Measurements from ENCODE around the gene GNB1L.
"Not testable (repeated sequence)": the region's sequence is repeated elsewhere in the genome, so short reads cannot be mapped to it uniquely, and the experiment has no call there.

Gene GNB1L

DNA sequence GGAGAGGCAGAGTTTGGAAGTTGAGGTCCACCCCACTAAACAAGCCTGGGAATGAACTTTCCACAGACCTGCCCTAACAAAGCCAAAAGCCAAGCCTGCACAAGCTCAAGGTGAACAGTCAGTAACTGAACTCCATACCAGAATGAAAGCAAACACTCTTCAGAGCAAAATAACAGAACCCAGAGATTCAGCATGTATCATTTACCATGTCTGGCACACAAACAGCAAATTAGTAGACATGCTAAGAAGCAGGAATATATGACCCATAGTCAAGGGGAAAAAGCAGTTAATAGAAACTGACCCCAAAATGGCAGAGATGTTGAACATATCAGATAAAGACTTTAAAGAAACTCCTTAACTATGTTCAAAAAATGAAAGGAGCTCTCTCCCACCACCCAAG lies 62.8 kb downstream of the GNB1L start:
- DNase-seq: no peak

DNA sequence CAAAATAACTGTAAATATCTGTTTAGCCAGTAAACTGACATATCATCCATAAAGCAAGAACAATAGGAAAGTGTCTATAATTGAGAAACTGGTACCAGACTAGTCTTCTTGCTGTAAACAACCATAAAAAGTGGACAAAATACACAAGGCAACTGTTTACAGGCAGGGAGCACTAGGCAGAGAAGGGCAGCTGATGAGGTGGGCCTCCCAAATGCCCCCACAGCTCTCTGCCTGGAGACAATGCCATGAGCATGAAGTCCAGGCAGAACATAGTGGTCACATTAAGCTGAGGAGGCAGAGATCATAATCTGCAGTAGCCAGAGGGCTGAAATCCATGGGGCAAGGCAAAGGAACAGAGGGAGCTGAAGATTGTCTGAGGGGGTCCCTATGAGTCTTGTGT lies 63.4 kb downstream of the GNB1L start:
- DNase-seq: no peak

DNA sequence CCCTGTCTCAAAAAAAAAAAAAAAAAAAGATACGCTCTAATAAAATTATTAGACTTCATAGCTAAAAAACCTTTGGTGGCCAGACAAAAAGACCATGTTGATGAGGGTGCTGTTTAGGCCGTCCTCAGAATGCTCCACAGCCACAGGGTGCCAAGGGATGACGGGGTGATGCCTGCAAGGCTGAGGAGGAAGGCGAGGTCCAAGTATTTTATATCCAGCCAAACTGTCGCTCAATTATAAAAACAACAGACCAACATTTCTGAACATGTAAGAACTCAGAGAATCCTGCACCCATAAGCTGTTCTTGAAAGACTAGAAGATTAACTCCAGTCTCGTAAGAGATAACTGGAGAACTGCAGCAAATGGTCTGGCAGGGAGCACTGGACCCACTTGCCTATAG lies 64.8 kb downstream of the GNB1L start:
- DNase-seq: no peak

DNA sequence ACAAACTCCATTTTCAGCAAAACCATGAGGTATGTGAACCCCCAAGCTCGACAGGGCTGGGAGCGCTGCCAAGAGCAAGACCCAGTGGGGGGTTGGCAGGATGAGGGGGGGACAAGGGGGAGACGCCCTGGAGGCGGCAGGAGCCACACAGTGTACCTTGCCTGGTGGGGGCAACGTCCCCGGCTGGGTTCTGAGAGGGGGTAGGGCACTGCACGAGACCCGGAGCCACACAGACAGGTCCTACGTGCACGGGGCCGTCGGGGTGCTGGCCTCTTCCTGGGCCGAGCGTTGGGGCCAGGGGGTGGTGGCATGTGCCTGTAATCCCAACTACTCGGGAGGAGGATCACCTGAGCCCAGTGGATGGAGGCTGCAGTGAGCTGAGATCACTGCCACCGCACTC lies 65.3 kb downstream of the GNB1L start:
- no peak for DNase-seq

DNA sequence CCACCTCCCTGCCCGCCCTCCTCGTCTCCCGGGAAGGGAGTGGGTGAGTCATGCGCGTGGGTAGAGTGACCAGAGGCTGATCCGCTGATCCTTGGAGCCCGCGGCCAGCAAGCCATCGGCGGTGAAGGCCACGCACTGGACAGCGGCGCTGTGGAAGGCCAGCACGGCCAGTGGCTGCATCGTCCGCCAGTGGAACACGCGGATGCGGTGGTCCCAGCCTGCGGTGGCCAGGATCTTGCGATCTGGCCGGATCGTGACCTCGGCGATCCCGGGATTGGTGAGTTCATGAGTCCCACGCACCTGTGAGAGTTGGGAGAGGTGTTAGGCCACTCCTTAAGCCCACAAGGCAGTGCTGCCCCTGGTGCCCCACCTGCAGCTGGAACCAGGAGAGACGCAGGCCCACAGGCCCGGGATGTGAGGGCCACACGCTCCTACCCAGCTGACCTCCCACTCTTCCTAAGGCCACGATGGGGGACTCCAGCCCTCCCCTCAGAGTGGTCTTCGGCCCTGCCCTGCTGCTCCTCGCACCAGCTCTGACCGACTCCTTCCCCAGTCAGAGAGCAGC lies 65.9 kb downstream of the GNB1L start:
- DNase-seq: no peak

DNA sequence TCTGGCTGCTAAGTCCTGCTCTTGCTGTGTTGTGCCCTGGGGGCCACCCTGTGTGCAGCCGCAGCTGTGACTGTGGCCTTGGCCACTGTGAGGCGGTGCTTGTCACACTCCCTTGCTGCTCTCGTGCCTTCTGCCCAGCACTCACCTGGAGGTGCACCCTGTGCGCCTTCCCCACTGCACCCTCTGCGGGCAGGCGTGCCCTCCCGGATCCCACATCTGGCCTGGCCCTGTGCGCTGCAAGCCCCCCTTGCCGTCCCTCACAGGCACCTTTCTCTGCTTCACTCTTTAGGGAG lies 66.9 kb downstream of the GNB1L start:
- DNase-seq: no peak

DNA sequence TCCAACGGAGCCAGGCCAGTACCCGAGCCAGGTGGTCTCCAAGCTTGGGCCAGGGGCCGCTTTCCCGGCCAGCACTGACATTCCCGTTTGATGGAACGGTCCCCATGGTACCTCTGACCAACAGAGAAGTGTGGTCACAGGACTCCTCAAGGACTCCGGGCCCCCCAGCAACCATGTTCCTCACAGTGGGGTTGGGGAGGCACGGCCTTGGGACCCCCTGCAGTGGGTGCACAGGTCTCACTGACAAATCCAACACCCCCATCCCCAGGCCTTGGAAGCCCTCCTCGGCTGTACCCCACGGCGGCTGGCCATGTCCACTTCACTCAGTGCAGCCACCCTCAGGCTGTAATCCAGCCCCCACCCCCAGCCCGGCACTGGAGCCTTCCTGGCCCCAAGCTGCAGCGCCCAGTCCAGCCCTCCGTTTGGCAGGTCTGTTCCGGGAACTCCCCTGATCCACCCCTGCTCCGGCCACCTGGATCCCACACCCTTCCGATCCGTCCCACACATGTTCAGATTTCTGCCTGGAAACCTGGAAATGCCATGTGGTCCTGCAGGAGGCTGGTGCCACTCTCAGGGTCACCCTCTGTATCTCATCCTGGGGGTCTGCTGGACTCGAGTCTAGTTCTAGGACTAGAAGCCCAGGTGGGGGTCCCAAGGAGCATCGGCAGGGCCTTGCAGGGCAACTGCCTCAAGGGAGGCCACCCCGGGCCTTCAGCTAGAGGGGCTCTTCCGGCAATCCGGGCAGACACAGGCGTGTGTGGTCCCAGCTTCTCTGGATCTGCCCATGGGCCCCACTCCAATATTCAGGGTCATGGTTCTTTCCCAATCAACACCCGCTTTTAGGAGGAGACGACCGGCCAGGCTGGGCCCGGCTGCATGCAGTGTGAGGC lies 67.5 kb downstream of the GNB1L start:
- DNase-seq: no peak

DNA sequence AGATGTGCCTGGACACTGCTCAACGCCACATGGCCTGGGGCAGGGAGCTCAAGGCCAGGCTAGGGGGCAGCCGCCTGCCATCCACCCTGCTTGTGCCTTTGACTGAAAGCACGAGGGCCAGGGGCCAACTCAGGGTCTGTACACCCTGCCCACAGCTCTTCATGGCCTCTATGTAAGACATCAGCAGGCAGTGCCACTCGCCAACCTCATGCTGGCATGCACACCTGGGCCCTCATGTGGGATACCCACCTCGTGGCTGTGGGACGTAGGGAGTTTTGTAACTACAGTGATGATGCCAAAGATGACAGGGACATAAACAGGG lies 68.4 kb downstream of the GNB1L start:
- DNase-seq: no peak

DNA sequence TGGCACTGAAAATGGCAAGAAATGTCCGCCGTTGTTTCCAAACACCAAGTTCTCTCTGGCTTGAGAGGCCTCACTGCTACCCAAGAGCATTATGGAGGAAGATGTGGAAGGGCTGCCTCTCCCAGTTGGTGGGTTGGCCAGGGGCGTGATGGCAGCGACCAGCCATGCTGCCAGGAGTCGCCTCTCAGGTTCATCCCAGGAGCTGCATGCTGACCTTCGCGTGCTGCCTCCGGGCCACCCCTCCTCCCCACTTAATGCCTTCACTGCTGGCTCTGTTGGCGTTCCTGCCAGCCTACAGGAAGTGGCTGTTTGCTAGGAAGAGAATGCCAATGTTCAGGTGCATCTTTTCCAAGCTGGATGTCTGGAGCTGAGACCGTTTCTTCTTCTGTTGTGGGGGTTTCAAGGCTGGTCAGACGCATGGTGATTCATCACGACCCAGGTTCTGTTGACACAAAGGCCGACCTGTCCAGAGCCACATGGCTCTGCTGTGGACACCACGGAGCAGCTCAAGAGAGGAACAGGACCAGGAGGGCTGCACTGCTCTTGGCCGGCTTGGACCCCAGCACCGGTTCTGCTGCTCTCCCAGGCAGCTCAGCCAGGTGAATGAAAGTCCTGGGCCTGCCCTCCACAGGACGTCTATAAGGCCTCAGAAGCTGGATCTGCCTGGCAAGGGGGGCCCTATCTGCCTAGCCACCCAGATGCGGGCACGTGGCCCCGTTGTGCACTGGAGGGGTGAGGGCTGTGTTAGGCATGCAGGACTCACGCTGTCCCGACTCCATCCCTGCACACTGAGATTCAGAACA lies 69.0 kb downstream of the GNB1L start:
- DNase-seq: no peak

DNA sequence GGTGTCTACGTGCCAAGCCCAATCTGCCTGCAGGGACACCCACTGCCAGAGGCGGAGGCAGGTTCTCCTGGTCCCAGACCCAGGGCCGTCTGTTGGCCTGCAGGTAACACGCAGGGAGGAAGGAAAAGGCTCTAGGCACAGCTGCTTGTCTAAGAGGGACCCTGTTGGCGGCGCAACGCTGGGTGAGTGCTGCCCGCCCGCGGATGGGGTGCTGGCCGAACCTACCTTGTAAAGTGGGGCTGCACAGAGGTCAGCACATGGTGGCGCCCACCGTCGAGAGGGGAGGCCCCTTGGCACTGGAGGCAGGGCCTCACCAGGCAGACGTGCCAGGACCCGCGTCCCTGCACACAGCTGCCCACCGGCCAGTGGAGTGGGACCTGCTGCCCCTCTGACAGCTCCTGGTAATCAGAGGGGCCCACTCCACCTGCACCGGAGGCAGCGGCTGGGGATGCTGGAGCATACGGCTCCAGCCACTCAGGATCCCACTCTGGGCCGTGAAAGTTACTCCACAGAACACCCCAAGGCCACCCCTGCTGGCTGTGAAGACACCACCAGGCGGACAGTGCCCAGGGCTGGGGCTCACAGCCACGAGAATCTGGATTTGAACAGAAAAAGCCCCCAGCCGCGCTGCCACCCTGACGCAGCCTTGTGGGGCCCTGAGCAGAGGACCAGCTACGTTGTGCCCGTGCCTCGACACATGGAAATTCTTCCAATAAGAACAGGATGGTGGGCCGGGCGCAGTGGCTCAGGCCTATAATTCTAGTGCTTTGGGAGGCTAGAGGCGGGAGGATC lies 70.1 kb downstream of the GNB1L start:
- no peak for DNase-seq

DNA sequence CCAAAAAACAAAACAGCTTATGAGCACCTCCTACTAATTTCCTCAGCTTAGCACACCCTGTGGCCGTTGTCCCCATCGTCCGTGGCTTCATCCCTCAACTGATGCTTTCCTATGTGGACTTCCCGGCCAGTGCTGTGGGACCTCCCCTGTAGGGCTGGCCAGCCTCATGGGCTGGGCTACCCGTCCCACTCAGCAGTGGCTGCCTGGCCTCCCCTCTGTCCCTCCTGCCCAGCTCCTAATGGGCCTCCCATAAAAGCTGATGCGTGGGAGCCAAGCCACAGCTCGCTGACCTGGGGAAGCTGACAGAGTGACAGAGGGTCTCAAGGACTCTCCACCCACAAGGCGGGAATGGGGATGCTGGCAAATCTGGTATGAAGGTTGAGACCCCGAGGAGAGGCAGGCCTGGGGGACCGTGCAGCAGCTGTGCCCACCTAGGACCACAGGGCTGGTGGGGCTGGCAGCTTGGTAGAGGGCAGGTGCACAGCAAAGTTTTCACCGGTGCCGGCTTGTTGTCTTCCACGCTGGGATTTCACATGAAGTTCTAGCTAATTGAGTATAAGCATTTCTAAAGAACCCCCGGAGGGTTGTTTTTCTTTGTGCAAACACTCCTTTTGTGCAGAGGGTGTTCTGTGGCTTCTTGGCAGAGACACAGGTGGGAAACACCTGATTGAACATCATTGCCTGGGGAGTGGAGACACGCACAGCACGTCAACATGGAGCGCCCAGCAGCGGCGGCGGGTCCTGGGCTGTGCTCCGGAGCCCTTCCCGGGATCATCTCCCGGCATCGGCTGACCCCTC lies 70.9 kb downstream of the GNB1L start:
- no peak for DNase-seq

DNA sequence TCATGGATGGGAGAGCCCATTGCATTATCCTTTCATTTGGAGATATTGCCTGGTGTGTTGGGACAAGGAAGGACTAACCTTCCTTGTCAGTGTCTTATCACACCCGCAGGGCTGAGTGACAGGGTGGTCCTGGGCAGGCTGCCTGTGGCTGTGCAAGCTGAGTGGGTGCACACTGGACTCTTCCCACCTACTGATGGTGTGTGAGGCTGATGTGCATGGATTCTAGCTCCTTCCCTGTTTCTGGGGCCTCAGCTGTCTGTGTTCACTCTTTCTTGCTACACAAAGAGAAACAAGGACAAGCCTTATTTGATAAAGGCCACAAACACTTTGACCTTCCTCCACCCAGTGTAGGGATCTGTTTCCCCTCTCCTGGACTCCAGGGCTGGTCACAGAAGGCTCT lies 72.1 kb downstream of the GNB1L start:
- no peak for DNase-seq

DNA sequence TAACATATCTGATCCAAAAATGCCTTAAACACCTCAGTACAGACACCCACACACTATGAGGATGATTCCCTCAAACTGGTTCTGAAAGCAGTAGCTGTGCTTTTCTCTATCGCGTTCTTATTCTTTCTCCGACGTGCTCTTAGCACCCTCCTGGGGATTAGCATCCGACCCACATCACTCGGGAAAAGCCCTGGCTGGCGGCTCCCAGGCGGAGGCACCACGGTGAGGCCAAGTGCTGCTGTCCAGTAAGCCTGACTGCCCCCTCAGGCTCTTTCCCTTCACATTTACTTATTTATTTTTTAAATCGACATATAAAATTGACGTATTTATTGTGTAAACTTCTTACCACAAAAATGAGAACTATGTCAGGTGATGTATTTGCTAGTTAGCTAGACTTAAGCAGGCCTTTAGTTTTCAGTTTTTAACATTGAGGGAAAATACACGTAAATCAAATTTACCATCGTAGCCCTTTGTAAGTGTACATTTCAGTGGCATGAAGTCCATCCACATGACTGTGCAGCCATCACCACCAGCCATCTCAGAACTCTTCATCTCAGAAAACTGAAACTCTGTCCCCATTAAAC lies 74.9 kb downstream of the GNB1L start:
- DNase-seq: no peak

DNA sequence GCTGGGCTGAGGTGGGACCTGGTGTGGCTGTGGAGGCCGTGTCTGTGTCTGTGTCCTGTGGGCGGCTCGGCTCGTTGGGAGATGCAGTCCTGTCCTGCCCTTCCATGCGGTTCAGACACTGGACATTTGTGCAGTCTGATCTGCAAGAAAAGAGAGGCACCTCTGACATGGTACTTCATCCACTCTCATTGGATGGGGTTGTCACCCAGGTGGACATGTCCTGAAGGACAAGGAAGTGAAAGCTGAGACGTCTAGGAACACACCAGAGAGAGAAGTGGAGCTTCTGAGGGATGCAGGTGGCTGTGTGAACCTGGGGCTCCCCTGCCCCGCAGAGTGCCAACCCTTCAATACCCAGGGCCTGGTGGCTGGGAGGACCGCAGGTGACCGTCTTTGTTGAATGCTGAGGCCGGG lies 75.7 kb downstream of the GNB1L start:
- no peak for DNase-seq

DNA sequence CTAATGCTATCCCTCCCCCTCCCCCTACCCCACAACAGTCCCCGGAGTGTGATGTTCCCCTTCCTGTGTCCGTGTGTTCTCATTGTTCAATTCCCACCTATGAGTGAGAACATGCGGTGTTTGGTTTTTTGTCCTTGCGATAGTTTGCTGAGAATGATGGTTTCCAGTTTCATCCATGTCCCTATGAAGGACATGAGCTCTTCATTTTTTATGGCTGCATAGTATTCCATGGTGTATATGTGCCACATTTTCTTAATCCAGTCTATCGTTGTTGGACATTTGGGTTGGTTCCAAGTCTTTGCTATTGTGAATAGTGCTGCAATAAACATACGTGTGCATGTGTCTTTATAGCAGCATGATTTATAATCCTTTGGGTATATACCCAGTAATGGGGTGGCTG lies 77.5 kb downstream of the GNB1L start:
- not testable (repeated sequence) for DNase-seq

DNA sequence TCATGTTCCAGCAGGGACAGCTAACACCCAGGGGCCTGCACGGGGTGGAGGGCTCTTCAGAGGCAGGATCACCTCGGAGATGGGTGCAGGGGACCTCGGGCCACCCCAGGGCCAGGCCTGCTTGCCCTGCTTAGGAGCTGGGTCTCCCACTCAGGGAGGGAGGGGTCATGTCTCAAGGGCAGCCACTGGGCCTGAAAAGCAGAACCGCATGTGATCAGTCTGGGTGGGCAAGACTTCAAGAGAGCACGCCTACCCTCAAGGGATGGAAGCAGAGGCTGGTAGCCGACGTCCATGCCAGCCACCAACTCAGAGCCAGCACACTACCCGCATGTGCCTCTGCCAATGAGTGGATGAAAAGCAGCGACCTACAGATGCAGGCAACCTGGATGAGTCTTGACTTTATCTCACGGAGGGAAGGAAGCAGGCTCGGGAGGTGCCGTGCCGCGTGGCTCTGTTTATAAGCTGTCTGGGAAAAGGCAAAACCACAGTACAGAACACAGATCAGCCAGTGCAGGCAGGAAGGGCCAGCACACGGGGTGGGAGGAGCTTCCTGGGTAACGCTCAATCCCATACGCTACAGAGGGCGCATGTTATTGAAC lies 78.1 kb downstream of the GNB1L start:
- no peak for DNase-seq

DNA sequence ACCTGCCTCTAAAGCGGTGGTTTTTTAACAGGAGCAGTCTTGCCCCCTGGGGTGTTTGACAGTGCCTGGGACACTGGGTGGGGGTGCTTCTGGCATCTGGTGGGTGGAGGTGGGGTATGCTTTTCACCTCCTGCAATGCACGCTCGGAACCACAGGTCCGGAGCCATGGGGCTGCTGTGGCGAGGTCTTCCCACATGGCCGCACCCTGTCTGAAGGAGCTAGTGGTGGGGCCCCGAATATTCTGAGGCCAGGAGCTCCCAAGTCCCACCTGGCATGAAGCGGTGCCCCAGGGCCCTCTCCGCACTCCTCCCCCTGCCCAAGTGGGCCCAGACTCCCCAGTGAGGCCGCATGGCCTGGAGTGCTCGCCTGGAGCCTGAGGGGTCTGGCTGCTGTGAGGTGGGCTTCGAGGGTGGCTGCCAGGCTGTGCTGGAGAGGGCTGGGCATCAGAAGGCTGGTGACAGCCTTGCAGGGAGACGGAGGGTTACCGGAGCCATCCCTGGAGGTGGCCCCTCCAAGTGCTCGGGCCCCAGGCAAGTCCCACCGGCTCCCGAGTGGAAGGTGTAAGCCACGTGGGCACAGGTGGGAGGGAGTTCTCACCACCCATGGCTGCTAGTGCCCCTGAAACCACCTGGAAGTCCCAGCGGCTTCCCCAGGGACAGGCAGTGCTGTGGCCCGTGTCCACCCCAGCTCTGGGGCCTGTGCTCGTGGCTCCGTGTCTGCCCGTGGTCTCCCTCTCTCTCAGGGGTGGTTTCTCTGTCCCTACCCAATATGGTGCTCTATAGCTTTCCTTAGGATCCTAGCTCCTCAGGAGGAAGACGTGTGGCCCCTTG lies 79.0 kb downstream of the GNB1L start:
- no peak for DNase-seq

DNA sequence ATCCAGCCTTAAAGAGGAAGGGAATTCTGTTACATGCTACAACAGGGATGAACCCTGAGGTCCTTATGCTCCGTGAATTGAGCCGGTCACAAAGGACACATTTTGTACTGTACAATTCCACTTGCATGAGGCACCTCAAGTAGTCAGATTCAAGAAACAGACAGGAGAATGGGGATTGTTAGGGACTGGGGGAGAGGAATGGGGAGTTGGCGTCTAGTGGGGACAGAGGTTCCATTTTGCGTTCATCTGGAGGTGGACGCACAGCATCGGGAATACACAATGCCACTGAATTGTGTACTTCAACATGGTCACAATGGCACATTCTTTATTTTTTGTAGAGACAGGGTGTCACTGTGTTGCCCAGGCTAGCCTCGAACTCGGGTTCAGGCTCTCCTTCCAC lies 80.0 kb downstream of the GNB1L start:
- DNase-seq: no peak

DNA sequence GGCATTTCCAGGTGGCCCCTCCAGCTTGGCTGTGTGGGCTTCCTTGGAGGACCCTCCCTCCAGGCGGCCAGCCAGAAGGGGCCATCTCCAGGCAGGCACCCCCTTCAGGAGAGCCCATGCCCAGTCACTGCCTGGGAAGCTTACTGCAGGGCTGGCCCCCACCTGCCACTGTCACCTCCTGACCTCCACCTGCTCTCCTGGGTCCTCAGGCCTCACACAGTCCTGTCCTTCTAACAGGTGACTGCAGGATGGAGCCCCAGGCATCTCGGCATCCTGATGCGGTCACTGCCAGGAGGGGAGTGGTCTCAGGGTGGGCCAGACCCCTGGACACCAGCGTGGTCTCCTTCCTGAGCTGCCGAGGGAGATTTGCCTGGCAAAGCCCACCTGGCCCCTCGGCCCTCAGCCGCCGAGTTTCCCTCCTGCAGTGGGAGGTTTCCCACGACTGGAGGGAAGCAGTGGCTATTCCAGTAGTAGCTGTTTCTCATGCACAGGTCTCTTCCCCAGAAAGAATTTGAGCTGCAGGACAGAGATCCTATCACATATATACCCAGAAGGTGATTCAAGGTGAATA lies 81.1 kb downstream of the GNB1L start:
- no peak for DNase-seq

DNA sequence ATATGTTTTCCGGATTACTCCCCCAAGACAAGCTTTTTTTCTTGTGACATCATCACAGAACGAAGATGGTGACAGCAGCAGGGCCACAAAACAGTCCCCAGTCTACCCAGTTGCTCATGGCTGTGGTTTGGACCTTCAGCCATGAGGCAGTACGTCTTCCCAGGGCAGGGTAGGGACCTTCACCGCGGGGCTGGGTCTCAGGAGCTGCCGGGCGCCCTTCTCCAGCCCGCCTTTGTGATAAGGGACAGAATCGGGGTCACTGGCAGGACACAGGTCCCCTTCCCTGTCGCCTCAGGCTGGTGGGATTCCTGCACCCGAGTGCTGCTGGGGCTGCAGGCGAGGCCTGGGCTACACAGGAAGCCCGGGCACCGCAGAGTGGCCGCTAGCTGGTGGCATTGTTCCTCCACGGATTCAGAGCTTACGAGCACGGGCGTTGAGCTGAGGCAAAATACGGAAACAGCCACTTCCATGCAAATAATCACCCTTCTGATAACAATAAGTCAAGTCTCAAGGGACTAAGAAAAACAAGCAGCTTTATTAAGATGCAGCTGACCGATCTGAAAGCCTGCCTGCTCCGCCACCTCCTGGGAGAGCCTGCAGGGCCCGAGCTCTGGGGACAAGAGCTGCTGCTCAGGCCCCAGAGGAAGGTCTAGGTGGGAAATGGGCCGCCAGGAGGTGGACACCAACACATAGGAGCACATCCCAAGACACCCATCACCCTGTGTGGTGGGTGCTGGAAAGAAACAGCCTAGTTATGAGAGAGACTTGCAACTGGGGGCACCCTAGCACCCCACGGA lies 81.8 kb downstream of the GNB1L start:
- DNase-seq: no peak
